Esophagus squamous epithelium (tissue), 5 donors: ENCODE measurements around the gene UNK. TPM values are rescaled to one million over a fixed set of nuclear protein-coding genes. Genes with fewer than 3 reads are reported as not detected.
A peak's percentile ranks its signal among the peaks of the same experiment; 100 is the strongest.

ENCODE experiments used
- DNase-seq: peaks from one replicate; lab custom pipeline; 2025; lab: John Stamatoyannopoulos, UW
- H3K27ac ChIP-seq, 4 donors: fragments of 200-600 bp; sonication (generic); one replicate each; pipeline ENCODE4 v1.5.1; 2016 to 2019; ENCODE audit warnings: mild to moderate bottlenecking in 1 of 4
- H3K27me3 ChIP-seq, 4 donors: fragments of 200-600 bp; sonication (generic); 1 replicate in 3 of 4; 2 replicates in 1 of 4; pipeline versions ENCODE4 v1.5.1 to v1.6.0; 2017 to 2021; ENCODE audit warnings: antibody characterized with exemption in 1 of 4
- H3K36me3 ChIP-seq, 3 donors: fragments of 200-600 bp; sonication (generic); one replicate each; pipeline ENCODE4 v1.5.1; 2016 to 2019
- H3K4me1 ChIP-seq, 3 donors: fragments of 200-600 bp; sonication (generic); one replicate each; pipeline ENCODE4 v1.5.1; 2017 to 2019
- H3K4me3 ChIP-seq, 4 donors: fragments of 200-600 bp; sonication (generic); 1 replicate in 3 of 4; 2 replicates in 1 of 4; pipeline ENCODE4 v1.5.1; 2016 to 2019; ENCODE audit warnings: mild to moderate bottlenecking in 2 of 4, moderate library complexity in 1 of 4
- H3K9me3 ChIP-seq, 3 donors: fragments of 200-600 bp; sonication (generic); one replicate each; pipeline ENCODE4 v1.5.1; 2016 to 2019
- POLR2A ChIP-seq, 4 donors: fragments of 450-650 bp; IDR thresholded peaks; one replicate each; pipeline ENCODE4 v1.6.1; 2017; ENCODE audit warnings: antibody characterized with exemption in 4 of 4, mild to moderate bottlenecking in 4 of 4, moderate library complexity in 3 of 4
- WGBS, 2 donors: methylation state at CpG; one replicate each; pipeline ENCODE4 v1.1.5; 2018; 5-methylcytosine and 5-hydroxymethylcytosine counted together
- intact Hi-C: fragments of 100-400 bp; cut with DNase I; formaldehyde crosslinking; loops from one replicate; pipeline ENCODE4 v1.15.0; 2022
- total RNA-seq, 4 donors: library from RNA; depleted of rRNA; stranded (reverse); fragments of >200 nt; gene quantifications; one replicate each; pipeline ENCODE4 v1.1.0, GENCODE V29; 2016
- TF ChIP-seq, protein P1 (sequence below), 6 experiments: fragments of 450-650 bp in 4 of 6; fragments of 200-600 bp in 2 of 6; sonication (generic) in 2 of 6; IDR thresholded peaks; one replicate each; pipeline ENCODE4 v1.5.1; 2016 to 2019; ENCODE audit warnings: antibody characterized with exemption in 6 of 6, mild to moderate bottlenecking in 4 of 6, moderate library complexity in 4 of 6
- donor health status: DM: yes; HTN: yes; CAD: no.

Gene UNK
- total RNA-seq, 4 donors from 2014 or later: 14.8 to 27.3 (median 20.4) TPM

DNA sequence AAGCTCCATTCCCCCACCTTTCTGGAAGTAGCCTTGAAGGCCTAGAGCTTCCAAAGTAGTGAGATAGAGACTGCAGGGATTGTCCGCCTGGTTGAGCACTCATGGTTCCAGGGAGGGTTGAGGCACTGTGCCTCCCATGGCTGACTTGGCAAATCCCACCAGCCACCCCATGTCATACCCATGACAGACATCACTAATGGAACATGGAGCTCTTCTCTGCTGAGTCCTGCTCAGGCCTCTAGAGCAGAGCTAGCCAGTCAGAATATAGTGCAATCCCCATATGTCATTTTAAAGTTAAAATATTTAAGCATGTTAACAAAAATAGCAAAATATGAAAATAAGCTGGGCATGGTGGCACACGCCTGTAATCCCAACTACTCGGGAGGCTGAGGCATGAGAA lies 30.8 kb downstream of the UNK start:
- Histone ChIP-seq H3K4me1 (peaks cover 13 to 53% (median 30%) of the 10 kb centered on the region in 3 donors), H3K36me3 (peaks cover 41 to 100% (median 51%) of the 10 kb centered on the region in 3 donors), H3K4me3 (no peak overlapping the region), H3K9me3 (no peaks in the 10 kb centered on the region), H3K27ac (peak overlapping the region; percentile 57 to 90 (median 68)), H3K27me3 (no peaks in the 10 kb centered on the region)
- intact Hi-C loops: no loop called here
- DNase-seq: no peak
- TF ChIP-seq, protein P1, sequence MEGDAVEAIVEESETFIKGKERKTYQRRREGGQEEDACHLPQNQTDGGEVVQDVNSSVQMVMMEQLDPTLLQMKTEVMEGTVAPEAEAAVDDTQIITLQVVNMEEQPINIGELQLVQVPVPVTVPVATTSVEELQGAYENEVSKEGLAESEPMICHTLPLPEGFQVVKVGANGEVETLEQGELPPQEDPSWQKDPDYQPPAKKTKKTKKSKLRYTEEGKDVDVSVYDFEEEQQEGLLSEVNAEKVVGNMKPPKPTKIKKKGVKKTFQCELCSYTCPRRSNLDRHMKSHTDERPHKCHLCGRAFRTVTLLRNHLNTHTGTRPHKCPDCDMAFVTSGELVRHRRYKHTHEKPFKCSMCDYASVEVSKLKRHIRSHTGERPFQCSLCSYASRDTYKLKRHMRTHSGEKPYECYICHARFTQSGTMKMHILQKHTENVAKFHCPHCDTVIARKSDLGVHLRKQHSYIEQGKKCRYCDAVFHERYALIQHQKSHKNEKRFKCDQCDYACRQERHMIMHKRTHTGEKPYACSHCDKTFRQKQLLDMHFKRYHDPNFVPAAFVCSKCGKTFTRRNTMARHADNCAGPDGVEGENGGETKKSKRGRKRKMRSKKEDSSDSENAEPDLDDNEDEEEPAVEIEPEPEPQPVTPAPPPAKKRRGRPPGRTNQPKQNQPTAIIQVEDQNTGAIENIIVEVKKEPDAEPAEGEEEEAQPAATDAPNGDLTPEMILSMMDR (IDR thresholded peaks at IDR 0.05): no peak
- no peak for TF ChIP-seq POLR2A (IDR thresholded peaks at IDR 0.05)
- WGBS, 2 donors: 77 to 78% methylated on average over 2 to 3 of the region's 3 CpGs

DNA sequence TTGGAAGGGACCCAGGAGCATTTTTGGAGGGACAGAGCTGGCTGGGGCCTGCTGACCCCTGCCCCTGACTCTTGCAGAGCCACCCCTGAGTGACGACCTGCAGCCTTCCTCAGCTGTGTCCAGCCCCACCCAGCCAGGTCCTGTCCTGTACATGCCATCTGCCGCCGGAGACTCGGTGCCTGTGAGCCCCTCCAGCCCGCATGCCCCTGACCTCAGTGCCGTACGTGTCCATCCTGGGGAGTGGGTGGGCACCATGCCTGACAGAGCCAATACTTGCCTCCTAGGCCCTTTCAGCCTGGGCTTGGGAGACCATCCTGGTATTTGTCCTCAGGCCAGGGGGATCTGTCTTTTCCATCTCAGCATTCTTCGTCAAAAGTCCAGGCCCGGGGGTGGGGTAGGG lies 32.1 kb downstream of the UNK start:
- WGBS, 2 donors: 97% methylated on average over 7 of the region's 9 CpGs; no CpG with 5 or more reads in 1 of the 2 donors
- Histone ChIP-seq H3K27ac (no peak overlapping the region), H3K4me1 (peaks cover 13 to 40% (median 26%) of the 10 kb centered on the region in 3 donors), H3K4me3 (no peak overlapping the region), H3K9me3 (no peaks in the 10 kb centered on the region), H3K27me3 (no peaks in the 10 kb centered on the region), H3K36me3 (peaks cover 51 to 100% (median 54%) of the 10 kb centered on the region in 3 donors)
- TF ChIP-seq, protein P1 (IDR thresholded peaks at IDR 0.05): no peak
- TF ChIP-seq POLR2A (IDR thresholded peaks at IDR 0.05): no peak
- intact Hi-C loops: no loop called here
- no peak for DNase-seq

DNA sequence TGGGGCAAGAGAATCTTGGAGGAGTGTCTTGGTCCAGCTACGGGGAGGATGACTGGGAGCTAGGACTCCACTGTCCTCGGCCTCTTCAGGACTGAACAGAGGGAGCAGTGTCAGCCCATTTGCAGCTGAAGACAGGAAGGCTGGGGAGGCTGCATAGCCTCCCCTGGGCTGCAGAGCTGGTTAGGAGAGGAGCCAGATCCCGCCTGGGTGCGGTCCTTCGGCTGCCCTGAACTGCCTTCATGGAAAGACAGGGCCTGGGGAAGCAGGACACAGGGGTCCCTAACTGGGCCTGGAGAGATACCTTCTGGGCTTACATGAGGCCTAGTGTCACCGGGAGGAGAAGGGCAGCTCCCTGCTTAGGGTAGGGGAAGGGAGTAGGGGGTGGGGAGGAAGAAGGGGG lies 33.0 kb downstream of the UNK start:
- Histone ChIP-seq H3K36me3 (peaks cover 51 to 98% (median 51%) of the 10 kb centered on the region in 3 donors), H3K27ac (no peak overlapping the region), H3K27me3 (no peaks in the 10 kb centered on the region), H3K4me1 (peaks cover 5 to 39% (median 22%) of the 10 kb centered on the region in 3 donors), H3K9me3 (no peaks in the 10 kb centered on the region), H3K4me3 (no peak overlapping the region)
- no peak for DNase-seq
- intact Hi-C loops: no loop called here
- 89 to 100% methylated on average over 1 to 3 of the region's 6 CpGs for WGBS, 2 donors
- TF ChIP-seq, protein P1 (IDR thresholded peaks at IDR 0.05): no peak
- TF ChIP-seq POLR2A (IDR thresholded peaks at IDR 0.05): no peak

DNA sequence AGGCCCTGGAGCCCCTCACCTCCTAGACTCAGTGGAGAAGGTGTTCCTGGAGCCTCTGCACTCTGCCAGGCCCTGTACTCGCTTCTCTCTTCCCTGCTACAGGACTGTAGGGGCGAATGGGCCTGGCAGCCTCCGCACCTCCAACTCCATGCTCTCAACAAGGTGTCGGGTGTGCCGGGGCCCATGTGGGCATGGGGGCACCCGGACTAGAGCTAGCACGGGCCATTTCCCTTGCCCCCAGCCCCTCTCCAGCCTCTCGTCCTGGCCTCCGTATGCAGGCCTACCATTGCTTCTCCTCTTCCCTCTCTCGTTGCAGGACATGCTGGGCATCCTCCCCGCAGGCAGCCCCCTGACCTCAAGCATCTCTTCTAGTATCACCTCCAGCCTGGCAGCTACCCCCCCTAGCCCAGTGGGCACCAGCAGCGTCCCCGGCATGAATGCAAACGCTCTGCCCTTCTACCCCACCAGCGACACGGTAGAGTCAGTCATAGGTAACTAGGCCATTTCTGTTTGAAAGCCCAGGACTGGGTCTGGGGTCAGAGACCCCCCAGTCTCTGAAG lies 33.8 kb downstream of the UNK start:
- WGBS, 2 donors: 92 to 96% methylated on average over 10 to 11 of the region's 16 CpGs
- intact Hi-C loops: no loop called here
- H3K9me3 ChIP-seq: no peaks in the 10 kb centered on the region
- no peak overlapping the region for H3K27ac ChIP-seq
- no peak for TF ChIP-seq POLR2A (IDR thresholded peaks at IDR 0.05)
- TF ChIP-seq, protein P1 (IDR thresholded peaks at IDR 0.05): no peak
- no peak overlapping the region for H3K4me3 ChIP-seq
- H3K27me3 ChIP-seq: no peaks in the 10 kb centered on the region
- no peak for DNase-seq
- H3K4me1 ChIP-seq: peaks cover 0 to 38% (median 14%) of the 10 kb centered on the region in 3 donors
- peaks cover 50 to 98% (median 54%) of the 10 kb centered on the region in 3 donors for H3K36me3 ChIP-seq

DNA sequence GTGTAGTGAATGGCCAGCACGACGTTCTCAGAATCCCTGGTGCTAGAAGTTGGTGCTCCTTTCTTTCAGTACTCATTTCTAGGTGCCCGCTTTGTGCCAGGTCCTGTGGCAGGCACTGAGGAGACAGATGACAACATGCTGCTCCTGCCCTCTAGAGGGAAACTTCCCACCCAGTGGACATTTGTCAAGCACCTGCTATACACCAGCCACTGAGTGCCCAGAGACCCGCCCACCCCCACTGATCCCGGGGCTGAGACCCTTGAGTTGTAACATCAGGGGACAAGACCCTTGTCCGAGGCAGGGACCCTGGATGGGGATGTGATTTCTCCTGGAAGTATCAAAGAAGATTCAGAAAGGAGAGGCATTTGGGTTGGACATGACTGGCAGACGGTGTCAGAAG lies 34.5 kb downstream of the UNK start:
- Histone ChIP-seq H3K27ac (no peak overlapping the region), H3K4me3 (no peak overlapping the region), H3K36me3 (peaks cover 57 to 98% (median 60%) of the 10 kb centered on the region in 3 donors), H3K27me3 (no peaks in the 10 kb centered on the region), H3K4me1 (peaks cover 0 to 38% (median 13%) of the 10 kb centered on the region in 3 donors), H3K9me3 (no peaks in the 10 kb centered on the region)
- DNase-seq: no peak
- TF ChIP-seq POLR2A (IDR thresholded peaks at IDR 0.05): no peak
- TF ChIP-seq, protein P1 (IDR thresholded peaks at IDR 0.05): peak in 1 of 6 experiments; percentile 19
- 78 to 87% methylated on average over 4 to 6 of the region's 7 CpGs for WGBS, 2 donors
- intact Hi-C loops: no loop called here
